ENCODE measurements around the gene ABCB10. TPM values are rescaled to one million over a fixed set of nuclear protein-coding genes. Genes with fewer than 3 reads are reported as not detected.

Gene ABCB10
- total RNA-seq, 1 donor = 12.1 TPM

DNA sequence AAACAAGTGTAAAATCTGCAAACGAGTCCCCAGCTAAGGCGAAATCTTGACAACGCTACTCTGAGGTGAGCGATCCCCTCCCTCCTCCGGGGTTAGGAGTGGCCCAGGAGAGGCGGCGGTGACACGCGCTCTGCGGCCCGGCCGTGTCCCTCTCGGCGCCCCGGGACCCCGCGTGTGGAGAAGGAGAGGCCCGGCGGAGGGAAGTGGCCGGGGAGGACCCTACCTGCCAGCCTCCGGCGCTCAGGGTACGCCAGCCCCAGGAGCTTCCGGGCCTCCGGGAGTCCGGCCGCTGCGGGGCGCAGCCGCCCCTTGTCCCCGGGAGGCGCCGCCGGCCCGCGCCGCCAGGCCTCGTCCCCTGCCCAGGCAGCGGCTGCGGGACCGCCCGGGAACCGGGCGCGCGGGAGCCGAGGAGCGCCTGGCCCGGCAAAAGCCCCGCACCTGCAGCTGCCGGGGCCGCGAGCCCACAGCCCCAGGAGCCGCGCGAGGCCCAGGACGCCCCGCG is 543 bp downstream of the ABCB10 start:
- peaks cover 45% of the 10 kb centered on the region for H3K4me1 ChIP-seq (ENCODE audit: insufficient read depth, low read length)
- H3K4me3 ChIP-seq (ENCODE audit: low read length) = peak overlapping the region; percentile 70
- no peaks in the 10 kb centered on the region for H3K27me3 ChIP-seq (ENCODE audit: insufficient read depth, low read length)
- H3K9me3 ChIP-seq (ENCODE audit: low read depth, low read length) = no peaks in the 10 kb centered on the region

DNA sequence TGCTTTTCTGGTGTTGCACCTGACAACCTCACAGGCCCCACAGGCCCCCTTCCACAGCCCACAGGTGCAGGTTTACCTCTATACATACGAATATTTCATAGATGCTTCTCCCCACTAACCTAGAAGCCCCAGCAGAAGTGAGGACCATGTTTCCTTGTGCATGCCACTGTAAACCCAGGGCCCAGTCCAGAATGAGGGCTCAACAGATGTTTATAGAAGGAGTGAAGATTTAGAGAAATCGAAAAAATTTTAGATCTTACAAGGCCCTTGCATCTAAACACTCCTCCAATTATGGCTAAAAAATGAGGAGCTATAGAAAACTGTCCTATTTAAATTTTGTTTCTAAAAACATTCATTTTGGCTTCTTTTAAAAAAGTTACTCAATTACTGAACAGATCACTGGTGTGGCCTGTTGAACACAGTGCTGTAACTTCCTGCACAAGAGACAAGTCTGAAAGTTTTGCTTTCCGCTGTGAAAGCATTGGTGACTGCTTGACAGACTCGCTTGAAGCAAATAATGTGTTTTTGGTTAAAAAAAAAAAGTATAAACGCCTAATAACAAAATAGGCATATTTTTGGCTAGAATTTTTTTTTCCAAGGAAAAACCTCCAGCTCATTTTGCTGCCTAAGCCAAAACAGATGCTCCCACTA is 1.2 kb downstream of the ABCB10 start:
- no peaks in the 10 kb centered on the region for H3K9me3 ChIP-seq (ENCODE audit: low read depth, low read length)
- peak overlapping the region; percentile 70 for H3K4me3 ChIP-seq (ENCODE audit: low read length)
- H3K27me3 ChIP-seq (ENCODE audit: insufficient read depth, low read length) = no peaks in the 10 kb centered on the region
- peaks cover 51% of the 10 kb centered on the region for H3K4me1 ChIP-seq (ENCODE audit: insufficient read depth, low read length)

GRCh38 chr1:229554886-229555621 is 3.5 kb downstream of the ABCB10 start:
- H3K4me1 ChIP-seq (ENCODE audit: insufficient read depth, low read length) = peaks cover 53% of the 10 kb centered on the region
- no peaks in the 10 kb centered on the region for H3K9me3 ChIP-seq (ENCODE audit: low read depth, low read length)
- H3K27me3 ChIP-seq (ENCODE audit: insufficient read depth, low read length) = no peaks in the 10 kb centered on the region
- no peak overlapping the region for H3K4me3 ChIP-seq (ENCODE audit: low read length)

- no peak overlapping the region for H3K4me3 ChIP-seq (ENCODE audit: low read length)
- peaks cover 47% of the 10 kb centered on the region for H3K4me1 ChIP-seq (ENCODE audit: insufficient read depth, low read length)
- no peaks in the 10 kb centered on the region for H3K9me3 ChIP-seq (ENCODE audit: low read depth, low read length)
- no peaks in the 10 kb centered on the region for H3K27me3 ChIP-seq (ENCODE audit: insufficient read depth, low read length)
Measured at GRCh38 chr1:229553621-229554130, 4.8 kb downstream of the ABCB10 start.

DNA sequence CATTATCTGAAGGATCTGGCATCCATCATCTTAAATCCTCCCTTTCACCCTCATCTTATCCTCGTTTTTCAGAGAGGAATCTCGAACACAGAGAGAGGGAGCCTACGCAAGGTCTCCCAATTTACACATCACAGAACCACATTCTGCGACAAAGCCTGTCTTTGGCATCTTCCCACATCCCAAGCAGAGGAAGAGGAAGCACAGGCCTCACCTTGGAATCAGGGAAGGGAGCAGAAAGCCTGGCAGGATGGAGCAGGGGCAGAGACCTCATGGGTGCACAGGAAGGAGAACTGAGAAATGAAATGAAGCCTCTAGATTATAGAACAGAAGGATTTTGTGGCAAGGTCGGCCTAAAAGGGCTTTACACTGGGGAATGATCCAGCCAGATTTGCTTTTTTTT is 5.8 kb downstream of the ABCB10 start:
- Histone ChIP-seq H3K9me3 (ENCODE audit: low read depth, low read length) (no peaks in the 10 kb centered on the region), H3K4me3 (ENCODE audit: low read length) (no peak overlapping the region), H3K4me1 (ENCODE audit: insufficient read depth, low read length) (peaks cover 46% of the 10 kb centered on the region), H3K27me3 (ENCODE audit: insufficient read depth, low read length) (no peaks in the 10 kb centered on the region)

GRCh38 chr1:229550812-229551567 is 7.5 kb downstream of the ABCB10 start:
- Histone ChIP-seq H3K4me1 (ENCODE audit: insufficient read depth, low read length) (peaks cover 29% of the 10 kb centered on the region), H3K9me3 (ENCODE audit: low read depth, low read length) (no peaks in the 10 kb centered on the region), H3K4me3 (ENCODE audit: low read length) (no peak overlapping the region), H3K27me3 (ENCODE audit: insufficient read depth, low read length) (no peaks in the 10 kb centered on the region)

DNA sequence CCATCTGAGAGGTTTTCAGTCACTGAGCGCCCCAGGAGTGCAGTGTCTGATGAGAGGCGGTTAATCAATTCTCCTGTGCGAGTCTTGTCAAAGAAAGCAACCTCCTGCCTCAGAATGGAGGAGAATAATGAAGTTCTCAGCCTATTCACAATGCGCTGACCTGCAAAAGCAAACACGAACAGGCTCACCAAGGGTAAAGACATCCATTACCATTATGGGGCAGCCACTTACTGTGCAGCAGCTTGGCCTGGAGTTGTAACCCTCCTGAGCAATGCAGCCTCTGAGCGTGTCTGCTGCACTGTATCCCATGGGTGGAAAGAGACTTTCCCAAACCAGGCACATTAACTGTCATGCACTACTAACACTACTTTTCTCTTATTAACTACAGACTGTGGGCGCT is 11.0 kb downstream of the ABCB10 start:
- Histone ChIP-seq H3K9me3 (ENCODE audit: low read depth, low read length) (no peaks in the 10 kb centered on the region), H3K4me3 (ENCODE audit: low read length) (no peak overlapping the region)

GRCh38 chr1:229544587-229544986 is 13.9 kb downstream of the ABCB10 start:
- H3K27me3 ChIP-seq (ENCODE audit: insufficient read depth, low read length) = no peaks in the 10 kb centered on the region
- H3K9me3 ChIP-seq (ENCODE audit: low read depth, low read length) = no peaks in the 10 kb centered on the region
- peaks cover 3% of the 10 kb centered on the region for H3K4me1 ChIP-seq (ENCODE audit: insufficient read depth, low read length)
- H3K4me3 ChIP-seq (ENCODE audit: low read length) = no peak overlapping the region

More for the DNA sequence above, 11.0 kb downstream of the ABCB10 start:
- Histone ChIP-seq H3K27me3 (ENCODE audit: insufficient read depth, low read length) (no peaks in the 10 kb centered on the region), H3K4me1 (ENCODE audit: insufficient read depth, low read length) (peaks cover 6% of the 10 kb centered on the region)

DNA sequence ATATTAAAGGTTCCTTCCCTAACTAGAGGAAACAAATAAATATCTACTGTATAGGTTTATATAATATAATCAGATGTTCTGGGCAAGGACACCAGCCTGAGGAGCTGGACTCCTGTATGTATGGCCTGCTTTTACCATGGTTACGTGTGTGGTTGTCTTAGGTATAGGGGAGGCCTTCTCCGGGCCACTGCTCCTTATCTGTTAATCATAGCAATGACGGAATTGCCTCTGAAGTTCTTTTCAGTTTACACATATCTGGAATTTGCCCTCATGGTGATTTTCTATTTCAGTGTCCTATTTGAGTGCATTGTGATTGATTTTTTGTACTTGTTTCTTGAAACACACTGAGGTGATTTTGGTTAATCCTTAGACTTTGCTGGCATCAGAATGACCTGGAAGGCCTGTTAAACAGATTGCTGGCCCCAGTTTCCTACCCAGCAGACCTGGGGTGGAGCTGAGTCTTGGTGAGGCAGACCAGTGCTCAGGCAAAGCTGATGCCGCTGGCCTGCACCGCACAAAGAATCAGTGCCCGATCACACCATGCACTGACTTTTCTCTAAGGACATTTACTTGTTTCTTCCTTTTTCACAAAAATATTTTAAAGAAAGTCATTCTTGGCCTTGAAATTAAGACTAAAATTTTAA is 18.5 kb downstream of the ABCB10 start:
- Histone ChIP-seq H3K4me3 (ENCODE audit: low read length) (no peak overlapping the region), H3K4me1 (ENCODE audit: insufficient read depth, low read length) (peaks cover 3% of the 10 kb centered on the region), H3K27me3 (ENCODE audit: insufficient read depth, low read length) (no peaks in the 10 kb centered on the region), H3K9me3 (ENCODE audit: low read depth, low read length) (no peaks in the 10 kb centered on the region)

GRCh38 chr1:229538945-229539344 is 19.6 kb downstream of the ABCB10 start:
- Histone ChIP-seq H3K4me3 (ENCODE audit: low read length) (no peak overlapping the region), H3K4me1 (ENCODE audit: insufficient read depth, low read length) (peaks cover 3% of the 10 kb centered on the region), H3K9me3 (ENCODE audit: low read depth, low read length) (no peaks in the 10 kb centered on the region), H3K27me3 (ENCODE audit: insufficient read depth, low read length) (no peaks in the 10 kb centered on the region)

GRCh38 chr1:229537894-229538293 is 20.6 kb downstream of the ABCB10 start:
- H3K9me3 ChIP-seq (ENCODE audit: low read depth, low read length) = no peaks in the 10 kb centered on the region
- H3K4me1 ChIP-seq (ENCODE audit: insufficient read depth, low read length) = peaks cover 3% of the 10 kb centered on the region
- H3K27me3 ChIP-seq (ENCODE audit: insufficient read depth, low read length) = no peaks in the 10 kb centered on the region
- H3K4me3 ChIP-seq (ENCODE audit: low read length) = no peak overlapping the region

DNA sequence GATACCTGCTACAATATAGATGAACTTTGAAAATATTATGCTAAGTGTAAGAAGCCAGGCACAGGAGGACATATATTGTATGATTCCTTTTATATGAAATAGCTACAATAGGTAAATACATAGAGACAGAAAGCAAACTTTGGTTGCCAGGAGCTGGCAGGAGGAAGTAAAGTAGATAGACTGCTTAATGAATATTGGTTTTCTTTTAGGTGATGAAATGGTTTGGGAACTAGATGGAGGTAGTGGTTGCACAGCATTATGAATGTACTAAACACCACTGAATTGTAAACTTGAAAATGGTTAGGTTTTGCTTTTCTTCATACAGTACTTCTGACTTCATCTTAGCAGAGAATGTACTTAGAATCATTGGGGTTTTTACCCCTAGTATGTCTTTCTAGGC is 21.5 kb downstream of the ABCB10 start:
- no peak overlapping the region for H3K4me3 ChIP-seq (ENCODE audit: low read length)
- H3K4me1 ChIP-seq (ENCODE audit: insufficient read depth, low read length) = no peaks in the 10 kb centered on the region
- H3K27me3 ChIP-seq (ENCODE audit: insufficient read depth, low read length) = no peaks in the 10 kb centered on the region
- H3K9me3 ChIP-seq (ENCODE audit: low read depth, low read length) = no peaks in the 10 kb centered on the region

GRCh38 chr1:229535230-229535629 is 23.3 kb downstream of the ABCB10 start:
- no peaks in the 10 kb centered on the region for H3K4me1 ChIP-seq (ENCODE audit: insufficient read depth, low read length)
- no peak overlapping the region for H3K4me3 ChIP-seq (ENCODE audit: low read length)
- no peaks in the 10 kb centered on the region for H3K27me3 ChIP-seq (ENCODE audit: insufficient read depth, low read length)
- no peaks in the 10 kb centered on the region for H3K9me3 ChIP-seq (ENCODE audit: low read depth, low read length)

- Histone ChIP-seq H3K27me3 (ENCODE audit: insufficient read depth, low read length) (no peaks in the 10 kb centered on the region), H3K4me1 (ENCODE audit: insufficient read depth, low read length) (no peaks in the 10 kb centered on the region), H3K4me3 (ENCODE audit: low read length) (no peak overlapping the region), H3K9me3 (ENCODE audit: low read depth, low read length) (no peaks in the 10 kb centered on the region)
Measured at GRCh38 chr1:229531326-229531725, 27.2 kb downstream of the ABCB10 start.

- Histone ChIP-seq H3K4me1 (ENCODE audit: insufficient read depth, low read length) (no peaks in the 10 kb centered on the region), H3K27me3 (ENCODE audit: insufficient read depth, low read length) (no peaks in the 10 kb centered on the region), H3K9me3 (ENCODE audit: low read depth, low read length) (no peaks in the 10 kb centered on the region), H3K4me3 (ENCODE audit: low read length) (no peak overlapping the region)
Measured at GRCh38 chr1:229529639-229530038, 28.9 kb downstream of the ABCB10 start.
